ENCODE measurements around the gene SSBP1.
A peak's percentile ranks its signal among the peaks of the same experiment; 100 is the strongest.
"Not testable (repeated sequence)": the region's sequence is repeated elsewhere in the genome, so short reads cannot be mapped to it uniquely, and the experiment has no call there.

SSBP1 gene

GRCh38 chr7:141717450-141717849, 20.7 kb upstream of the SSBP1 start:
- Histone ChIP-seq H3K36me3 (ENCODE audit: insufficient read depth, low read length) (no peaks in the 10 kb centered on the region), H3K4me1 (ENCODE audit: insufficient read depth, low read length) (no peaks in the 10 kb centered on the region), H3K9me3 (ENCODE audit: control insufficient read depth, insufficient read depth, low read length) (no peaks in the 10 kb centered on the region), H3K9ac (ENCODE audit: low read depth, low read length) (no peak overlapping the region)

DNA sequence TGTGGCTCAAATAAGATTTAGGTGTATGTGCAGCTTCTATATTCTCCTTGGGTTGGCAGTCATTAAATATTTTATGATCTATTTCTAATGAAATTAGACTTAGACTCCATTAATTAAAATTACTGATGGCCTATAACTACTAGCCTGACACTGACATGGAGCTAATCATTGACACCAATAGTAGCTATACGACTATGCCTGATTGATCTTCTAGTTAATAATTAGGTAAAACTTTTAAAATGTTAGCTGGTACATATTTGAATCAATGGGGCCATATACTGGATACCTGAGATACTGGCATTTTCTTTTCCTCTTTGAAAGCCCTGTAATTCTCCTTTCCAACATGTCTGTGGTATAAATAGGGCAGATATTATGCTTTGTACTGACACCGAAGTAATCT, 15.6 kb upstream of the SSBP1 start:
- Histone ChIP-seq H3K36me3 (ENCODE audit: insufficient read depth, low read length) (no peaks in the 10 kb centered on the region), H3K9ac (ENCODE audit: low read depth, low read length) (no peak overlapping the region), H3K9me3 (ENCODE audit: control insufficient read depth, insufficient read depth, low read length) (no peaks in the 10 kb centered on the region), H3K4me1 (ENCODE audit: insufficient read depth, low read length) (no peaks in the 10 kb centered on the region)

GRCh38 chr7:141729020-141729419, 9.1 kb upstream of the SSBP1 start:
- no peaks in the 10 kb centered on the region for H3K36me3 ChIP-seq (ENCODE audit: insufficient read depth, low read length)
- H3K9ac ChIP-seq (ENCODE audit: low read depth, low read length): no peak overlapping the region
- H3K9me3 ChIP-seq (ENCODE audit: control insufficient read depth, insufficient read depth, low read length): no peaks in the 10 kb centered on the region
- no peaks in the 10 kb centered on the region for H3K4me1 ChIP-seq (ENCODE audit: insufficient read depth, low read length)

GRCh38 chr7:141731476-141732149, 6.5 kb upstream of the SSBP1 start:
- Histone ChIP-seq H3K9ac (ENCODE audit: low read depth, low read length) (no peak overlapping the region), H3K9me3 (ENCODE audit: control insufficient read depth, insufficient read depth, low read length) (no peaks in the 10 kb centered on the region), H3K4me1 (ENCODE audit: insufficient read depth, low read length) (no peaks in the 10 kb centered on the region), H3K36me3 (ENCODE audit: insufficient read depth, low read length) (no peaks in the 10 kb centered on the region)

DNA sequence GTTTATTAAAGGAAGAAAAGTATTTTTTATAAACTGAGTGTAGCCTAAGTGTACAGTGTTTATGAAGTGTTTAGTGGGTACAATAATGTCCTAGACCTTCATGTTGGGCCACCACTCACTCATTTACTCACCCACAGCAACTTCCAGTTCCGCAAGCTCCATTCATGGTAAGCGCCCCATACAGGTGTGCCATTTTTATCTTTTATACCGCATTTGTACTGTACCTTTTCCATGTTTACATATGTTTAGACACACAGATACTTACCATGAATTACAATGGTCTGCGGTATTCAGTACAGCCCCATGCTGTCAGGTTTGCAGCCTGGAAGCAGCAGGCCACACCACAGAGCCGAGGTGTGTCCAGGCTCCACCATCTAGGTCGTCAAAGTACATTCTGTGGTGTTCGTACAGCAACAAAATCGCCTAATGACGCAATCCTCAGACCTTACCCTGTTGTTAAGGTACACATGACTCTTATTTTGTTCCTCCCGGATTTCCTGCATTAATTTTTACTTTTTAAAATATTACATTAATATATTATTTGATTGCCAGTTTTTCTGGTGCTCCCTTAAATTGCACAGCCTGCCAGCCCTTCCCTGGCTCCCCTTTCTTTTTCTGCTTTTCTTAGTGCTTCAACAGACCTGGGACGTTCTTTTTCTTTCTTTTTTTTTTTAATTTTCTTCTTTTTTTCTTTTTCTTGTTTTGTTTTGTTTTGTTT, 881 bp upstream of the SSBP1 start:
- Histone ChIP-seq H3K9me3 (ENCODE audit: control insufficient read depth, insufficient read depth, low read length) (no peaks in the 10 kb centered on the region), H3K4me1 (ENCODE audit: insufficient read depth, low read length) (no peaks in the 10 kb centered on the region), H3K36me3 (ENCODE audit: insufficient read depth, low read length) (peaks cover 7% of the 10 kb centered on the region), H3K9ac (ENCODE audit: low read depth, low read length) (peak overlapping the region; percentile 70; the same call in 1 of the 2 replicates)

GRCh38 chr7:141738592-141739013, 445 bp downstream of the SSBP1 start:
- Histone ChIP-seq H3K4me1 (ENCODE audit: insufficient read depth, low read length) (no peaks in the 10 kb centered on the region), H3K9me3 (ENCODE audit: control insufficient read depth, insufficient read depth, low read length) (no peaks in the 10 kb centered on the region), H3K36me3 (ENCODE audit: insufficient read depth, low read length) (peaks cover 16% of the 10 kb centered on the region), H3K9ac (ENCODE audit: low read depth, low read length) (peak overlapping the region; percentile 83)

GRCh38 chr7:141739250-141739649, 1.1 kb downstream of the SSBP1 start:
- no peaks in the 10 kb centered on the region for H3K9me3 ChIP-seq (ENCODE audit: control insufficient read depth, insufficient read depth, low read length)
- H3K9ac ChIP-seq (ENCODE audit: low read depth, low read length): peak overlapping the region; percentile 83
- H3K4me1 ChIP-seq (ENCODE audit: insufficient read depth, low read length): no peaks in the 10 kb centered on the region
- H3K36me3 ChIP-seq (ENCODE audit: insufficient read depth, low read length): peaks cover 22% of the 10 kb centered on the region

- Histone ChIP-seq H3K9me3 (ENCODE audit: control insufficient read depth, insufficient read depth, low read length) (no peaks in the 10 kb centered on the region), H3K36me3 (ENCODE audit: insufficient read depth, low read length) (peaks cover 22% of the 10 kb centered on the region), H3K4me1 (ENCODE audit: insufficient read depth, low read length) (no peaks in the 10 kb centered on the region), H3K9ac (ENCODE audit: low read depth, low read length) (no peak overlapping the region)
Observed at GRCh38 chr7:141742229-141742628, 4.1 kb downstream of the SSBP1 start.

DNA sequence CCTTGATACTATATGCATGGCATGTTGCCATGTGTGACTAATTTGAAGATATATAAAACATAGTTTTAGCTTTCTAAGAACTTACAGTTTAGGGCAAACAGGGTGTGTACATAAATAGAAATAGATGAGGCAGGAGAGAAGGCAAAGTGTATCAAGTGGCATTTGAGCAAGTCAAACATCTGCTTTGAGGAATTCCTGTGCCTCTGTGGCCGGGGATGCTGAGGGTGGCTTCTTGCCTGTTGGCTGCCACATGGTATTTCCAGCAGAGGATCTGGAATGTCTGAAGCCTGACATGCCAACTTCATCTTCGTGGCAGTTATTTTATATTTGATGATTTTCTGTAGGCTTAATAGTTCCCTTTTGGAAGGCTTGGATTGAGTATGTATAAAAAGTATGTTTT, 6.0 kb downstream of the SSBP1 start:
- H3K9ac ChIP-seq (ENCODE audit: low read depth, low read length): no peak overlapping the region
- peaks cover 32% of the 10 kb centered on the region for H3K36me3 ChIP-seq (ENCODE audit: insufficient read depth, low read length)
- H3K9me3 ChIP-seq (ENCODE audit: control insufficient read depth, insufficient read depth, low read length): peaks cover 6% of the 10 kb centered on the region; the same call in 1 of the 2 replicates
- H3K4me1 ChIP-seq (ENCODE audit: insufficient read depth, low read length): no peaks in the 10 kb centered on the region

- no peak overlapping the region for H3K9ac ChIP-seq (ENCODE audit: low read depth, low read length)
- peaks cover 18% of the 10 kb centered on the region for H3K9me3 ChIP-seq (ENCODE audit: control insufficient read depth, insufficient read depth, low read length)
- H3K36me3 ChIP-seq (ENCODE audit: insufficient read depth, low read length): peaks cover 41% of the 10 kb centered on the region
- H3K4me1 ChIP-seq (ENCODE audit: insufficient read depth, low read length): no peaks in the 10 kb centered on the region
Observed at GRCh38 chr7:141748396-141748795, 10.2 kb downstream of the SSBP1 start.

DNA sequence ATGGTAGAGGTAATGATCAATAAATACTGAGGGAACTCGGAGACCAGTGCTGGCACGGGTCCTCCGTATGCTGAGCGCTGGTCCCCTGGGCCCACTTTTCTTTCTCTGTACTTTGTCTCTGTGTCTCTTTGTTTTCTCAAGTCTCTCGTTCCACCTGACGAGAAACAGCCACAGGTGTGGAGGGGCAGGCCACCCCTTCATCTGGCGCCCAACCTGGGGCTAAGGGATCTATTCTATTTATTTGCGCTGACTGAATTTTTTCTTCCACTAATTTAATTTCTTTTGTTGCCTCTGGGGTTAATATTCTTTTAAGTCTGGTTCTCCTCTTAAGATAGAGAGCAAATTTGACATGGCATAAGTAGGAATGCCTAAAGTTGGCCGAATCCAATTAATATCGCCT, 13.7 kb downstream of the SSBP1 start:
- H3K9ac ChIP-seq (ENCODE audit: low read depth, low read length); H3K4me1 ChIP-seq (ENCODE audit: insufficient read depth, low read length): not testable (repeated sequence)
- peaks cover 47% of the 10 kb centered on the region for H3K36me3 ChIP-seq (ENCODE audit: insufficient read depth, low read length)
- peaks cover 21% of the 10 kb centered on the region for H3K9me3 ChIP-seq (ENCODE audit: control insufficient read depth, insufficient read depth, low read length)

DNA sequence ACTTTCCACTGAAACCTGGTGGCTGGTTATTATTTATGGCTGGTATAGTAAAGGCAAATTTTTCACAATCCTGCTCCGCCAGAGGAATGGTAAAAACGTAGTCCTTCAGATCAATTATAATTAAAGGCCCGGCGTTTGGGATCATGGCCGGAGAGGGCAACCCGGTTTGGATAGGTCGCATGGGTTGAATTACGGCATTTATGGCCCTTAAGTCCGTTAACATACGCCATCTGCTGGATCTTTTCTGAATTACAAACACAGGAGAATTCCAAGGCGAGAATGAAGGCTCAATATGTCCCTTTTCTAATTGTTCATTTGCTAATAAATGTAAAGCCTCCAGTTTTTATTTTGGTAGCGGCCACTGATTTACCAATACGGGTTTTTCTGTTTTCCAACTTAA, 14.5 kb downstream of the SSBP1 start:
- no peaks in the 10 kb centered on the region for H3K4me1 ChIP-seq (ENCODE audit: insufficient read depth, low read length)
- H3K36me3 ChIP-seq (ENCODE audit: insufficient read depth, low read length): peaks cover 51% of the 10 kb centered on the region
- H3K9ac ChIP-seq (ENCODE audit: low read depth, low read length): no peak overlapping the region
- H3K9me3 ChIP-seq (ENCODE audit: control insufficient read depth, insufficient read depth, low read length): peaks cover 21% of the 10 kb centered on the region

- H3K9ac ChIP-seq (ENCODE audit: low read depth, low read length): no peak overlapping the region
- H3K9me3 ChIP-seq (ENCODE audit: control insufficient read depth, insufficient read depth, low read length): peaks cover 12% of the 10 kb centered on the region
- H3K36me3 ChIP-seq (ENCODE audit: insufficient read depth, low read length): peaks cover 50% of the 10 kb centered on the region
- no peaks in the 10 kb centered on the region for H3K4me1 ChIP-seq (ENCODE audit: insufficient read depth, low read length)
Observed at GRCh38 chr7:141754939-141755338, 16.8 kb downstream of the SSBP1 start.

- no peaks in the 10 kb centered on the region for H3K9me3 ChIP-seq (ENCODE audit: control insufficient read depth, insufficient read depth, low read length)
- peaks cover 10% of the 10 kb centered on the region; the same call in 1 of the 2 replicates for H3K36me3 ChIP-seq (ENCODE audit: insufficient read depth, low read length)
- H3K4me1 ChIP-seq (ENCODE audit: insufficient read depth, low read length): no peaks in the 10 kb centered on the region
- no peak within 1 kb of the TSS for H3K9ac ChIP-seq (ENCODE audit: low read depth, low read length)
Observed at GRCh38 chr7:141763797-141764196, 25.6 kb downstream of the SSBP1 start, which contains the start of gene TAS2R3. Gene TAS2R3 (plus strand): TSS chr7:141764097. CDS start chr7:141764159, 62 bp downstream.

- H3K9me3 ChIP-seq (ENCODE audit: control insufficient read depth, insufficient read depth, low read length): not testable (repeated sequence)
Observed at GRCh38 chr7:141770083-141770583, 32.0 kb downstream of the SSBP1 start.

More at GRCh38 chr7:141770083-141770583, 32.0 kb downstream of the SSBP1 start:
- H3K36me3 ChIP-seq (ENCODE audit: insufficient read depth, low read length); H3K9ac ChIP-seq (ENCODE audit: low read depth, low read length); H3K4me1 ChIP-seq (ENCODE audit: insufficient read depth, low read length): not testable (repeated sequence)
